Measurements from ENCODE around the gene SENP5.

DNA sequence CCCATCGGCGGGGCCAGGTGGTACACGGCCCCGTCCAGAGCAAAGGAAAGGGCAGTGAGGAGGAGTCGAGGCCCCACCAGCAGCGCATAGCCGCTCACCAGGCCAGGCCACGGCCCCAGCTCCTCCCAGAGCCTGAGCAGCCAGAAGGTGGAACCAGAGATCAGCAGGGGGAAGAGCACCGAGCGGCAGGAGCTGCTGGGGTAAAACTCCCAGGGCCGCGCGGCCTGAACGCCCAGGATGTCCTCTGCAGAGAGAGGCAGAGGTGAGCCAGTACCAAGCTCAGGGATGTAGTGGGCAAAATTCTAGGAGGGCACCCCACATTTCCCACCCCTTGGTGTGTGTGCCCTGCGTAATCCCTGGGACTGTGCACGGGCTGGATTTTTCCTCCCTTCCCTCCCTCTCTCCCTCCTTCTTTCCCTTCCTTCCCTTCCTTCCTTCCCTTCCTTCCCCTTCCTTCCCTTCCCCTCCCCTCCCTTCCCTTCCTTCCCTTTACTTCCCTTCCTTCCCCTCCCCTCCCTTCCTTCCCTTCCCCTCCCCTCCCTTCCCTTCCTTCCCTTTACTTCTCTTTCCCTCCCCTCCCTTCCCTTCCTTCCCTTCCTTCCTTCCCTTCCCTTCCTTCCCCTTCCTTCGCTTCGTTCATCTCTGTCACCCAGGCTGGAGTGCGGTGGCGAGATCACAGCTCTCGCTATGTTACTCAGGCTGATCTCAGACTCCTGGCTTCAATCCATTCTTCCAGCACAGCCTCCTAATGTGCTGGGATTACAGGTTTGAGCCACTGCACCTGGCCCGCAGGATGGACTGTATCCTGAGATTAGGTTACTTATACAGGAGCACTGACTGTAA lies 80.9 kb downstream of the SENP5 start:
- TF ChIP-seq EZH2phosphoT487 (IDR thresholded peaks at IDR 0.05; ENCODE audit: borderline replicate concordance) (no peak), CTCF (conservative IDR thresholded peaks at IDR 0.05; ENCODE audit: low read length) (no peak)

All from Loucy (cell line).